IMR-90 (cell line): Measurements from ENCODE around the gene INPP5F. TPM values are rescaled to one million over a fixed set of nuclear protein-coding genes. Genes with fewer than 3 reads are reported as not detected.

Experiments
- ATAC-seq: fragments of 200-7000 bp; cut with Tn5 transposase; 2 replicates; pipeline ENCODE4 v1.9.1; 2020; ENCODE audit warnings: low read depth, mild to moderate bottlenecking, moderate library complexity
- BruUV-seq: library from RNA; stranded (reverse); fragments of 400-500 nt; replicated peaks from 2 replicates; lab custom pipeline; 2021; lab: Mats Ljungman, UMichigan
- CTCF ChIA-PET: fragments of 300-600 bp; formaldehyde crosslinking; extraction: SDS; loops from one replicate; lab custom pipeline; 2021; ENCODE audit warnings: antibody characterized with exemption; lab: Yijun Ruan, JAX
- POLR2A ChIA-PET: fragments of 300-600 bp; sonication (Branson Sonifier 250); formaldehyde crosslinking; loops from one replicate; lab custom pipeline; 2022; ENCODE audit warnings: antibody characterized with exemption; ENCODE audit not compliant: unreplicated experiment; lab: Charles Lee
- DNase-seq: peaks from one replicate; pipeline ENCODE4 v3.0.0; 2013
- H2AFZ ChIP-seq: replicated peaks from 2 replicates; pipeline ENCODE3; 2013; ENCODE audit warnings: low read length, mild to moderate bottlenecking; ENCODE audit not compliant: poor library complexity
- H2AK5ac ChIP-seq: 2 replicates; pipeline ENCODE4 v1.6.1; 2013; ENCODE audit warnings: low read depth, low read length, inconsistent platforms
- H2AK9ac ChIP-seq: replicated peaks from 2 replicates; pipeline ENCODE3; 2013; ENCODE audit warnings: mild to moderate bottlenecking, low read depth, low read length, moderate library complexity; ENCODE audit not compliant: poor library complexity
- H2BK120ac ChIP-seq: 2 replicates; pipeline ENCODE4 v1.6.1; 2013; ENCODE audit warnings: low read depth, low read length, inconsistent platforms
- H2BK15ac ChIP-seq: 3 replicates; pipeline ENCODE4 v1.6.1; 2013; ENCODE audit warnings: low read depth, low read length, inconsistent platforms
- H2BK20ac ChIP-seq: 2 replicates; pipeline ENCODE4 v1.6.1; 2013; ENCODE audit warnings: low read depth, mild to moderate bottlenecking, inconsistent platforms, low read length, moderate library complexity
- H2BK5ac ChIP-seq: 2 replicates; pipeline ENCODE4 v1.6.1; 2013; ENCODE audit warnings: mild to moderate bottlenecking, low read depth, low read length, inconsistent platforms; ENCODE audit not compliant: poor library complexity, severe bottlenecking
- H3K14ac ChIP-seq: replicated peaks from 2 replicates; pipeline ENCODE4 v1.6.1; 2013; ENCODE audit warnings: low read depth, low read length, inconsistent platforms
- H3K18ac ChIP-seq: 2 replicates; pipeline ENCODE4 v1.6.1; 2013; ENCODE audit warnings: low read depth, low read length, control low read depth
- H3K23ac ChIP-seq: 2 replicates; pipeline ENCODE4 v1.6.1; 2013; ENCODE audit warnings: low read depth, low read length, inconsistent platforms
- H3K27ac ChIP-seq: 2 replicates; pipeline ENCODE4 v1.5.1; 2013; ENCODE audit warnings: mild to moderate bottlenecking, control low read depth, low read length; ENCODE audit not compliant: insufficient read depth
- H3K27me3 ChIP-seq: 2 replicates; pipeline ENCODE4 v1.6.1; 2013; ENCODE audit warnings: low read length; ENCODE audit not compliant: control insufficient read depth, insufficient read depth
- H3K36me3 ChIP-seq: 2 replicates; pipeline ENCODE4 v1.6.1; 2013; ENCODE audit warnings: low read length, mixed read lengths; ENCODE audit not compliant: control insufficient read depth, insufficient read depth
- H3K4ac ChIP-seq: 2 replicates; pipeline ENCODE4 v1.6.1; 2013; ENCODE audit warnings: low read depth, low read length, inconsistent platforms
- H3K4me1 ChIP-seq: 2 replicates; pipeline ENCODE4 v1.6.1; 2013; ENCODE audit warnings: low read length, mixed read lengths; ENCODE audit not compliant: control insufficient read depth, insufficient read depth
- H3K4me2 ChIP-seq: 2 replicates; pipeline ENCODE4 v1.6.1; 2013; ENCODE audit warnings: low read depth, mild to moderate bottlenecking, control low read depth, low read length, moderate library complexity
- H3K4me3 ChIP-seq: 2 replicates; pipeline ENCODE4 v1.5.1; 2013; ENCODE audit warnings: low read depth, mild to moderate bottlenecking, control low read depth, low read length, moderate library complexity; ENCODE audit not compliant: insufficient read depth
- H3K56ac ChIP-seq: 2 replicates; pipeline ENCODE4 v1.6.1; 2013; ENCODE audit warnings: low read length, inconsistent platforms; ENCODE audit not compliant: insufficient read depth; ENCODE audit errors: extremely low read depth
- H3K79me1 ChIP-seq, 2 experiments: 2 replicates each; pipeline ENCODE4 v1.6.1; 2013; ENCODE audit warnings: low read length in 2 of 2, inconsistent platforms in 1 of 2, low read depth in 1 of 2
- H3K9ac ChIP-seq: 2 replicates; pipeline ENCODE4 v1.6.1; 2013; ENCODE audit warnings: low read depth, low read length, control low read depth
- H3K9me1 ChIP-seq: 2 replicates; pipeline ENCODE4 v1.6.1; 2013; ENCODE audit warnings: low read length, inconsistent platforms; ENCODE audit not compliant: insufficient read depth
- H3K9me3 ChIP-seq: 2 replicates; pipeline ENCODE4 v1.6.1; 2013; ENCODE audit warnings: low read length; ENCODE audit not compliant: control insufficient read depth, insufficient read depth
- H4K20me1 ChIP-seq: 2 replicates; pipeline ENCODE4 v1.6.1; 2013; ENCODE audit warnings: low read length, inconsistent platforms; ENCODE audit not compliant: insufficient read depth
- H4K5ac ChIP-seq: 2 replicates; pipeline ENCODE4 v1.6.1; 2013; ENCODE audit warnings: mild to moderate bottlenecking, low read depth, low read length, control low read depth
- H4K8ac ChIP-seq, 2 experiments: 2 replicates each; pipeline ENCODE4 v1.6.1; 2013; ENCODE audit warnings: low read depth in 2 of 2, low read length in 2 of 2, control low read depth in 1 of 2, inconsistent platforms in 1 of 2
- H4K91ac ChIP-seq: 2 replicates; pipeline ENCODE4 v1.6.1; 2013; ENCODE audit warnings: low read depth, low read length, inconsistent platforms; ENCODE audit not compliant: insufficient read depth
- RFX5 ChIP-seq: IDR thresholded peaks from 2 replicates; pipeline ENCODE4 v1.8.0; 2012; ENCODE audit warnings: low read depth, mild to moderate bottlenecking, low read length, moderate library complexity
- SMC3 ChIP-seq: fragments of 150-350 bp; IDR thresholded peaks from 2 replicates; pipeline ENCODE4 v1.6.1; 2016; ENCODE audit warnings: low read depth, mild to moderate bottlenecking, antibody characterized with exemption, low read length, moderate library complexity
- WGBS, 2 experiments: methylation state at CpG; one replicate each; pipeline versions ENCODE4 v1.1.5 to v1.1.7; 2013; ENCODE audit warnings: missing lambda C conversion rate in 2 of 2; ENCODE audit not compliant: insufficient read length in 1 of 2; ENCODE audit errors: extremely low coverage in 2 of 2; 5-methylcytosine and 5-hydroxymethylcytosine counted together
- dilution Hi-C: fragments of 300-500 bp; cut with HindIII; formaldehyde crosslinking; loops from one replicate; pipeline ENCODE4 v1.14.3; 2018; ENCODE audit warnings: low sequenced_read_pairs; ENCODE audit not compliant: unreplicated experiment
- in situ Hi-C: fragments of 300-500 bp; cut with MboI; formaldehyde crosslinking; loops from 3 replicates; pipeline ENCODE4 v1.14.3; 2019; ENCODE audit warnings: low sequenced_read_pairs, inconsistent platforms, mixed read lengths
- intact Hi-C: fragments of 100-400 bp; cut with micrococcal nuclease; formaldehyde crosslinking; loops from 2 replicates; pipeline ENCODE4 v1.10.0; 2022
- polyA plus RNA-seq, 3 experiments: library from polyadenylated mRNA; depleted of rRNA; stranded (reverse); fragments of >200 nt; gene quantifications; 2 replicates each; pipeline ENCODE4 v1.2.3, GENCODE V29; 2012; ENCODE audit warnings: low replicate concordance in 1 of 3
- total RNA-seq: library from RNA; depleted of rRNA; stranded (reverse); fragments of >200 nt; gene quantifications from 2 replicates; pipeline ENCODE4 v1.2.3, GENCODE V29; 2012
- TF ChIP-seq, protein P1 (sequence below): fragments of 150-350 bp; IDR thresholded peaks from 2 replicates; pipeline ENCODE4 v1.6.1; 2016; ENCODE audit warnings: low read depth, mild to moderate bottlenecking, low read length, moderate library complexity, borderline replicate concordance

The INPP5F gene
- total and polyA plus RNA-seq, 2 of the 4 experiments (the other 2 are of a cell fraction) = 19.0 to 29.6 TPM

GRCh38 chr10:119834188-119834587 is 108.3 kb downstream of the INPP5F start:
- Histone ChIP-seq H3K14ac (no peak overlapping the region), H3K4me3 (no peak overlapping the region), H4K5ac (no peak overlapping the region), H3K4me1 (no peaks in the 10 kb centered on the region), H3K79me1 (peaks cover 14 to 17% of the 10 kb centered on the region in 2 experiments), H3K27me3 (no peaks in the 10 kb centered on the region), H3K9ac (no peak overlapping the region), H2BK20ac (no peak overlapping the region), H2BK15ac (no peak overlapping the region), H2BK120ac (no peak overlapping the region), H2AFZ (no peak overlapping the region), H3K4ac (no peak overlapping the region), H3K56ac (no peak overlapping the region), H3K27ac (no peak overlapping the region), H2AK5ac (no peak overlapping the region), H3K9me1 (peaks cover 5% of the 10 kb centered on the region; the same call in 1 of the 2 replicates), H2BK5ac (no peak overlapping the region), H2AK9ac (no peak overlapping the region), H4K8ac (no peak overlapping the region), H3K18ac (no peak overlapping the region), H4K91ac (no peak overlapping the region), H3K23ac (no peak overlapping the region; the same call in 1 of the 2 replicates), H3K36me3 (peaks cover 51% of the 10 kb centered on the region), H3K4me2 (no peak overlapping the region), H3K9me3 (no peaks in the 10 kb centered on the region), H4K20me1 (no peaks in the 10 kb centered on the region)
- no peak for ATAC-seq
- DNase-seq = no peak
- no TSS peak for BruUV-seq
- dilution Hi-C loops = no loop called here
- 83% methylated on average over 1 of the region's 4 CpGs; no CpG with 5 or more reads in 1 of the 2 experiments for WGBS, 2 experiments
- in situ Hi-C loops = no loop called here
- CTCF ChIA-PET = interaction anchor here (0.6 kb wide), 1 partner anchor 25 kb away, joined by 3 read pairs; no protein-coding TSS in a partner anchor
- POLR2A ChIA-PET = no interaction called here
- TF ChIP-seq RFX5 = no peak
- no peak for TF ChIP-seq SMC3
- TF ChIP-seq, protein P1, sequence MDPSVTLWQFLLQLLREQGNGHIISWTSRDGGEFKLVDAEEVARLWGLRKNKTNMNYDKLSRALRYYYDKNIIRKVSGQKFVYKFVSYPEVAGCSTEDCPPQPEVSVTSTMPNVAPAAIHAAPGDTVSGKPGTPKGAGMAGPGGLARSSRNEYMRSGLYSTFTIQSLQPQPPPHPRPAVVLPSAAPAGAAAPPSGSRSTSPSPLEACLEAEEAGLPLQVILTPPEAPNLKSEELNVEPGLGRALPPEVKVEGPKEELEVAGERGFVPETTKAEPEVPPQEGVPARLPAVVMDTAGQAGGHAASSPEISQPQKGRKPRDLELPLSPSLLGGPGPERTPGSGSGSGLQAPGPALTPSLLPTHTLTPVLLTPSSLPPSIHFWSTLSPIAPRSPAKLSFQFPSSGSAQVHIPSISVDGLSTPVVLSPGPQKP = no peak
- intact Hi-C loops = no loop called here
